Bronchial epithelial cell (primary cell): ENCODE measurements around the gene MELTF. TPM values are rescaled to one million over a fixed set of nuclear protein-coding genes. Genes with fewer than 3 reads are reported as not detected.

Experiments
- DNase-seq: peaks from one replicate; pipeline ENCODE4 v3.0.0-alpha.2; 2010; ENCODE audit warnings: low read depth
- FAIRE-seq: peaks from 2 replicates; lab custom pipeline; 2011; peaks lifted over from hg19 to GRCh38; lab: Jason Lieb, UNC
- H3K27me3 ChIP-seq: 2 replicates; pipeline ENCODE4 v1.5.1; 2011; ENCODE audit warnings: low read length; ENCODE audit not compliant: control insufficient read depth, insufficient read depth
- H3K36me3 ChIP-seq: 2 replicates; pipeline ENCODE4 v1.5.1; 2011; ENCODE audit warnings: low read length; ENCODE audit not compliant: control insufficient read depth, insufficient read depth
- H3K4me3 ChIP-seq: 2 replicates; pipeline ENCODE4 v1.5.1; 2011; ENCODE audit warnings: mild to moderate bottlenecking, low read depth, low read length, control low read depth
- total RNA-seq: library from RNA; depleted of rRNA; stranded (reverse); fragments of >200 nt; gene quantifications from 2 replicates; pipeline ENCODE4 v1.2.1, GENCODE V29; 2014
- TF ChIP-seq, protein P1 (sequence below): IDR thresholded peaks from 2 replicates; pipeline ENCODE4 v1.5.1; 2011; ENCODE audit warnings: mild to moderate bottlenecking, moderate library complexity, low read length, control low read depth, inconsistent platforms; ENCODE audit not compliant: insufficient read depth, severe bottlenecking

The MELTF gene
- total RNA-seq, 1 donor from 2014 or later, result 2.1 TPM

DNA sequence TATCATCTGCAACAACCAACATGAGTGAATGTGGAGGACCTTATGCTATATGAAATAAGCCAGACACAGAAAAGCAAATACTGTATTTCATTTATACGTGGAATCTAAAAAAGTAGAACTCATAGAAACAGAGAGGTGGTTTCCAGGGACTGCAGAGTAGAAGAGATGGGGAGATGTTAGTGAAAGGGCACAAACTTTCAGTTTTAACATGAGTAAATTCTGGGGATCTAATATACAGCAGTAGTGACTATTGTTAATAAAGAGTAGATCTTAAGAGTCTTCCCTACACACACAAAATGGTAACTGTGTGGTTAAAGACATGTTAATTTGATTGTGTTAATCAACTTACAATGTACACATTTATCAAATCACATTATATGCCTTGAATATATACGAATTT, 20.9 kb upstream of the MELTF start:
- TF ChIP-seq, protein P1, sequence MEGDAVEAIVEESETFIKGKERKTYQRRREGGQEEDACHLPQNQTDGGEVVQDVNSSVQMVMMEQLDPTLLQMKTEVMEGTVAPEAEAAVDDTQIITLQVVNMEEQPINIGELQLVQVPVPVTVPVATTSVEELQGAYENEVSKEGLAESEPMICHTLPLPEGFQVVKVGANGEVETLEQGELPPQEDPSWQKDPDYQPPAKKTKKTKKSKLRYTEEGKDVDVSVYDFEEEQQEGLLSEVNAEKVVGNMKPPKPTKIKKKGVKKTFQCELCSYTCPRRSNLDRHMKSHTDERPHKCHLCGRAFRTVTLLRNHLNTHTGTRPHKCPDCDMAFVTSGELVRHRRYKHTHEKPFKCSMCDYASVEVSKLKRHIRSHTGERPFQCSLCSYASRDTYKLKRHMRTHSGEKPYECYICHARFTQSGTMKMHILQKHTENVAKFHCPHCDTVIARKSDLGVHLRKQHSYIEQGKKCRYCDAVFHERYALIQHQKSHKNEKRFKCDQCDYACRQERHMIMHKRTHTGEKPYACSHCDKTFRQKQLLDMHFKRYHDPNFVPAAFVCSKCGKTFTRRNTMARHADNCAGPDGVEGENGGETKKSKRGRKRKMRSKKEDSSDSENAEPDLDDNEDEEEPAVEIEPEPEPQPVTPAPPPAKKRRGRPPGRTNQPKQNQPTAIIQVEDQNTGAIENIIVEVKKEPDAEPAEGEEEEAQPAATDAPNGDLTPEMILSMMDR, result no peak
- FAIRE-seq (no peak), DNase-seq (no peak)
- H3K27me3 ChIP-seq, result no peaks in the 10 kb centered on the region
- no peak overlapping the region for H3K4me3 ChIP-seq
- H3K36me3 ChIP-seq, result peaks cover 10% of the 10 kb centered on the region

DNA sequence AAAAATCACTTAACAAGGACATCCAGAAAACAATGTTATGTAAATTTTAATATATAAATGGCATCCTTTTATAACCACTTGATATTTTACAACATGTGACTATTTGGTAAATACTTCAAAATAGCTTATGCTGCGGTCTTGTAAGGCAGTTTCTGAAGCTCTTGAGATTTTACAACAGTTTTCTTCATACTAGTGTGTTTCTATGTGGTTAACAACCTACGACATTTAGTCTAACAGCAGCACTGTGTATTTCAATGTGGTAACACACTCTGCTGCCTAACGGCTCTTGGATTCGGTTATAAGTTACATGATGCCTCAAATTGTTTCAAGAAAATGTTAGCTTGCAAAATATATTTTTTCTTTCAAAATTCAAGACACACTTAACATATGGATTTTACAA, 12.9 kb upstream of the MELTF start:
- Histone ChIP-seq H3K36me3 (peaks cover 7% of the 10 kb centered on the region), H3K4me3 (no peak overlapping the region), H3K27me3 (no peaks in the 10 kb centered on the region)
- DNase-seq, result no peak
- TF ChIP-seq, protein P1, result no peak
- no peak for FAIRE-seq

DNA sequence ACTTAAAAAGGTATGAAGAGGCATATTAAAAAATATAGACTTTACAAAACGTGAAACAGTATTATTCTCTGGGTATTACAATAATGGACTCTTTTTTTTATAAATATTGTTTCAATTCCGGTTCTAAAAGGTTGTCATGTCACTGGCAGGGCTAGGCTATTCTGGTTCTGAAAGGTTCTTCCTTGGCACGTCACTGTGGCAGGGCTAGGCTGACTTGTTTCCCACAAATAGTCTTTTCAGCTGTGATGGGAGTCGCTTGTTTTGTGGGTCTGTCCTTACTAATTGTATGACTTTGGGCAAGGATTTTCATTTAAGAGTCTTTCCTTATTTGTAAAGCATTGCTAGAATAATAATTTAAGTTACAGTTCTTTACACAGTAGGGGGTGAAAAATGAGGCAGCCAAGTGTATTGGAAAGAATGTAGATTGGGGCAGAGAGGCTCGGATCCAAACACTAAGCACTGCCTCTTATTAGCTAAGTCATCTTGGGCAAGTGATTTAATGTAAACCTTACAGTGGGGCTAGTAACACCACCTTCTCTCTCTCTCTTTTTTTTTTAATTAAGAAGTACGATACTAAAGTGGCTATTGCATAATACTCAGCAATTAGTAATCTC, 12.4 kb upstream of the MELTF start:
- peaks cover 7% of the 10 kb centered on the region for H3K36me3 ChIP-seq

DNA sequence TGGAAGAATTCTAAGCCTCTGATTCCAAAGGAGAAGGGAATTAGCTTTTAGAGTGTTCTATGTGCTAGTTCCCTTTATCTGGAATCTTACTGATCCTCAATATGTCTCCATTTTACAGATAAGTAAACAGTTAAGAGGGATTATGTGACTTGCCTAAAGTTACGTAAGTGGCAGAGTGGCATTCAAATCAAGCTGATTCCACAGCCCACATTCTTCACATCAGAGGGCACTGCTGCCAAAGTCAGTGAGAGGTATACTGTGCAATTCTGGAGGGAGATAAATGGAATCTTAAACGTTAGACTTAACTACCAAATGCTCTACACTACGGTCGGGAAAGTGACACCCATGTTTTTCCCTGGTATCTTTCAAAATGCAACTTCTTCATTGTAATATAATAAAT, 11.0 kb upstream of the MELTF start:
- FAIRE-seq, result no peak
- H3K4me3 ChIP-seq, result no peak overlapping the region
- no peaks in the 10 kb centered on the region for H3K27me3 ChIP-seq
- DNase-seq, result no peak
- TF ChIP-seq, protein P1, result no peak
- H3K36me3 ChIP-seq, result no peaks in the 10 kb centered on the region

More for the DNA sequence above, 12.4 kb upstream of the MELTF start:
- DNase-seq, result no peak
- no peak overlapping the region for H3K4me3 ChIP-seq
- TF ChIP-seq, protein P1, result no peak
- no peak for FAIRE-seq
- H3K27me3 ChIP-seq, result no peaks in the 10 kb centered on the region

DNA sequence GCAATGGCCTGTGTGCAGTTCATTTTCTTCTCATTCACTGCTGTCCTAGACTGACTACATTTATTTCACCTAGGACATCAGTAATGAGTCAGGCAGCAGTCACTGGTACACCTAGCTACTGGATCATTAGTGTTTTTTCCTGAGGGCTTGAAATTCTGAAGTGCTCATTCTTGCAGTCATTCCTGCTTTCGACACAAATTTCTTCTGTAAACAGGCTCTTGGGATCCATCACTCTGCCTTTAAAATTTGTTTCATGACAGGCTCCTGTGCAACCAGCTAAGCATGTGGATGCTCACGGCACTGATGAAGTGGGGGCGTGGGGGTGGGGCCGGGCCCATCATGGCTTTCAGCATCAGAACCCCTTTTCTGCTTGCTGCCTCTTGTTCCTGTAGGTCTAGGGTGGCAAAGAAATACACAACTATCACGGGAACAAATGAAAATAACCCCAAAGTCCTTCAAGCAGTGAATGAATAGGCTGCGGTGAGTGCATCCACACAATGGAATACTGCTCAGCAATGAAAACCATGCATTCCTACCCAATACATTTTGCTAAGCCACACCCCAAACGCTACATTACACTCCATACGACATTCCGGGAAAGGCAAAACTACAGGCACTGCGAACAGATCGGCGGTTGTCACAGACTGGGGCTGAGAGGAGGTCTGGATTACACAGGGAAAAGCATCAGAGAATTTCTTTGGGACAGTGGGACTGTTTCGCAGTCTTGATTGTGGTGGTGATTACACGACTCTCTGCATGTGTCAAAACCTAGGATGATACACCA, 9.3 kb upstream of the MELTF start:
- TF ChIP-seq, protein P1, result no peak
- H3K4me3 ChIP-seq, result no peak overlapping the region
- DNase-seq (peak; percentile 94), FAIRE-seq (no peak)
- no peaks in the 10 kb centered on the region for H3K27me3 ChIP-seq
- no peaks in the 10 kb centered on the region for H3K36me3 ChIP-seq
